ENCODE data around the gene ENC1. TPM values are rescaled to one million over a fixed set of nuclear protein-coding genes. Genes with fewer than 3 reads are reported as not detected.
A peak's percentile ranks its signal among the peaks of the same experiment; 100 is the strongest.

The ENC1 gene
- total and polyA plus RNA-seq, 2 experiments from 2014 or later, result 58.8 to 151 TPM

DNA sequence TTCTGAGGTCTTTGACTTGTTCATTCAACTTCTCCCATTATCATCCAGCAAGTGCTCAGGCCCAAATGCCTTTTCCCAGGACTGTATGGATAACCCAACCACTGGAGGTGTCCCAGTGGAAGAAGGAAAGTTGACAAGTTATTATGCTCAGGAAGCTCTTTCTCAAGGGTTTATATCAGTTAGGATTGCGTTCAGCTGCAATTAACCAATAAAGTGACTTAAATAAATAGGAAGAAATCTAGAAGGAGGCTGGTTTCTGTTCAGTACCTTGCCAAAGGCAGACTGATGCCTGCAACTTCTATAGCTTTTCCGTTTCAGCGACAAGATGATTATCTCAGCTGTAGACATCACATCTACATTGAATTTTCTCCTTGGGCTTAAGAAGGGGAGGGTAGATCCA, 52.1 kb downstream of the ENC1 start:
- H3K4me1 ChIP-seq (ENCODE audit: insufficient read depth), result peaks cover 17% of the 10 kb centered on the region
- 71% methylated on average over 3 of the region's 3 CpGs for WGBS (ENCODE audit: low lambda C conversion rate, missing lambda C conversion rate)
- no peaks in the 10 kb centered on the region for H3K9me2 ChIP-seq (replicated peaks; ENCODE audit: insufficient read depth)
- H3K4me2 ChIP-seq, result no peak overlapping the region
- H3K4me3 ChIP-seq, result no peak overlapping the region
- H2AFZ ChIP-seq, result no peak overlapping the region
- no peaks in the 10 kb centered on the region for H3K36me3 ChIP-seq (replicated peaks; ENCODE audit: insufficient read depth, low read depth)
- no peak for DNase-seq (ENCODE audit: low spot score)
- peak overlapping the region; percentile 61 for H3K27ac ChIP-seq
- TF ChIP-seq EZH2 (IDR thresholded peaks at IDR 0.05; ENCODE audit: borderline replicate concordance) (no peak), EZH2phosphoT487 (IDR thresholded peaks at IDR 0.05; ENCODE audit: low read depth, severe bottlenecking, unreplicated experiment) (no peak)
- TF ChIP-seq, protein P1, sequence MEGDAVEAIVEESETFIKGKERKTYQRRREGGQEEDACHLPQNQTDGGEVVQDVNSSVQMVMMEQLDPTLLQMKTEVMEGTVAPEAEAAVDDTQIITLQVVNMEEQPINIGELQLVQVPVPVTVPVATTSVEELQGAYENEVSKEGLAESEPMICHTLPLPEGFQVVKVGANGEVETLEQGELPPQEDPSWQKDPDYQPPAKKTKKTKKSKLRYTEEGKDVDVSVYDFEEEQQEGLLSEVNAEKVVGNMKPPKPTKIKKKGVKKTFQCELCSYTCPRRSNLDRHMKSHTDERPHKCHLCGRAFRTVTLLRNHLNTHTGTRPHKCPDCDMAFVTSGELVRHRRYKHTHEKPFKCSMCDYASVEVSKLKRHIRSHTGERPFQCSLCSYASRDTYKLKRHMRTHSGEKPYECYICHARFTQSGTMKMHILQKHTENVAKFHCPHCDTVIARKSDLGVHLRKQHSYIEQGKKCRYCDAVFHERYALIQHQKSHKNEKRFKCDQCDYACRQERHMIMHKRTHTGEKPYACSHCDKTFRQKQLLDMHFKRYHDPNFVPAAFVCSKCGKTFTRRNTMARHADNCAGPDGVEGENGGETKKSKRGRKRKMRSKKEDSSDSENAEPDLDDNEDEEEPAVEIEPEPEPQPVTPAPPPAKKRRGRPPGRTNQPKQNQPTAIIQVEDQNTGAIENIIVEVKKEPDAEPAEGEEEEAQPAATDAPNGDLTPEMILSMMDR (IDR thresholded peaks at IDR 0.05; ENCODE audit: poor library complexity), result no peak
- no peaks in the 10 kb centered on the region for H3K27me3 ChIP-seq
- no peaks in the 10 kb centered on the region for H3K9me3 ChIP-seq (ENCODE audit: low read depth)
- H4K20me1 ChIP-seq (ENCODE audit: insufficient read depth, poor library complexity, severe bottlenecking), result no peaks in the 10 kb centered on the region
- H3K79me2 ChIP-seq, result no peaks in the 10 kb centered on the region

DNA sequence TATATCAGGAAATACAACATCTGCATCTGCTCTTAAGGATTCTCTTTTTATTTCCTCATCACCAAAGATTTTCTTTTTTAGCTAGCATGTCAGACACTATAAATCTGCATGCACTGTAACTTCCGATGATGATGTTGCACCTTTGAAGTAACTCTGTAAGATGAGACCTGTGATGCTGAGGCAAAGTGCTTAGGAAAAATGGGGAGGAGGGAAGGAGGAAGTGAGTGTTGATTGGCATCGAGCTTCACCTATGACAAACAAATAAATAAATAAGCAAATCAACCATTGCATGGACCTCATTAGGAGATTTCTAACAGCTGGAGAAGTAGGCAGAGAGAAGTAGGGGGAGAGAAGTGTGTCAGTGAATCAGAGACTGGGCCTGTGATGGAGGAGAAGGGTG, 52.6 kb downstream of the ENC1 start:
- TF ChIP-seq, protein P1 (IDR thresholded peaks at IDR 0.05; ENCODE audit: poor library complexity), result no peak
- WGBS (ENCODE audit: low lambda C conversion rate, missing lambda C conversion rate), result 70% methylated on average over 2 of the region's 2 CpGs
- H3K4me3 ChIP-seq, result no peak overlapping the region

DNA sequence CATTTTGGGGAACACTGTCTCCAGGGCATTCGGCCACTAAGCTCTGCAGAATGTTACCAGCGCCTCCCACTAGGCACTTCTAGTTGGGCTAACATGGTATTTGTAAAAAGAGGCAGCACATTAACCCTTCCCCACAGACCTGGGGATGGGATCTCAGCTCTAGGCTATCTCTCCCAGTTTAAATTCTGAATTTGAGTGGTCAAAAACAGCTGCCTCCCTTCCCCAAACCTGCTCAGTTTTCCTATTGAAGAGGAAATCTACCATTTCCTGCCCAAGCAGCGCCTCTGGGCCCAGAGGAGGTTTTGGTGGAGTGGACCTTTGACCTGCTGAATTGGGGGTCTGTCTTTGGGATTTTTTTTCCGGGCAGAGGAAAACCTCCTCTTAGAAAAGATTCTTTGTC, 53.2 kb downstream of the ENC1 start:
- no peaks in the 10 kb centered on the region for H3K9me3 ChIP-seq (ENCODE audit: low read depth)
- H3K4me1 ChIP-seq (ENCODE audit: insufficient read depth), result peaks cover 17% of the 10 kb centered on the region
- H2AFZ ChIP-seq, result no peak overlapping the region
- H3K27me3 ChIP-seq, result no peaks in the 10 kb centered on the region
- no peak overlapping the region for H3K27ac ChIP-seq
- DNase-seq (ENCODE audit: low spot score), result no peak
- no peaks in the 10 kb centered on the region for H3K36me3 ChIP-seq (replicated peaks; ENCODE audit: insufficient read depth, low read depth)
- no peak for TF ChIP-seq EZH2phosphoT487 (IDR thresholded peaks at IDR 0.05; ENCODE audit: low read depth, severe bottlenecking, unreplicated experiment)
- TF ChIP-seq, protein P1 (IDR thresholded peaks at IDR 0.05; ENCODE audit: poor library complexity), result no peak
- no peak for TF ChIP-seq EZH2 (IDR thresholded peaks at IDR 0.05; ENCODE audit: borderline replicate concordance)
- H4K20me1 ChIP-seq (ENCODE audit: insufficient read depth, poor library complexity, severe bottlenecking), result no peaks in the 10 kb centered on the region
- H3K4me2 ChIP-seq, result no peak overlapping the region
- WGBS (ENCODE audit: low lambda C conversion rate, missing lambda C conversion rate), result 86% methylated on average over 4 of the region's 4 CpGs
- H3K79me2 ChIP-seq, result no peaks in the 10 kb centered on the region
- H3K9me2 ChIP-seq (replicated peaks; ENCODE audit: insufficient read depth), result no peaks in the 10 kb centered on the region
- H3K4me3 ChIP-seq, result no peak overlapping the region

More for the DNA sequence above, 52.6 kb downstream of the ENC1 start:
- Histone ChIP-seq H3K27ac (no peak overlapping the region), H3K27me3 (no peaks in the 10 kb centered on the region), H3K4me1 (ENCODE audit: insufficient read depth) (peaks cover 17% of the 10 kb centered on the region), H3K9me2 (replicated peaks; ENCODE audit: insufficient read depth) (no peaks in the 10 kb centered on the region), H3K4me2 (no peak overlapping the region), H3K36me3 (replicated peaks; ENCODE audit: insufficient read depth, low read depth) (no peaks in the 10 kb centered on the region), H2AFZ (no peak overlapping the region), H4K20me1 (ENCODE audit: insufficient read depth, poor library complexity, severe bottlenecking) (no peaks in the 10 kb centered on the region), H3K9me3 (ENCODE audit: low read depth) (no peaks in the 10 kb centered on the region), H3K79me2 (no peaks in the 10 kb centered on the region)
- DNase-seq (ENCODE audit: low spot score), result no peak

DNA sequence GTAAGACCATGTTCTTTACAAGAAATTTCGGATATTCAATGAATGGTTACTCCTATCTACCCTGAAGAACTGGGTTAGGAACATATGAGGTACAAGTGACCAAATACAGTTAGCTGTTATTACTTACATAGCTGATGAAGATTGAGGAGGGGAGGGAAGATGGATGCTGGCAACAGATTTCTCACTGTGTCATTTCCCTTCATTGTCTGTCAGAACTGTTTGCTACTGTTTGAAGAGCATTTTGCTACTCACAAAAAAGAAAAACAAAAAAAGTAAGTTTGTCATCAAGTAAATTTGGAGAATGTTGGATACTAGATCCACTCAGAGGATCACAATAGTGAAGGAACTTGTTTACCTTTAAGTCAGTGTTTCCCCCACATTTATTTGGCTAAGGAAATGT, 53.7 kb downstream of the ENC1 start:
- Histone ChIP-seq H3K27ac (no peak overlapping the region), H3K79me2 (no peaks in the 10 kb centered on the region), H3K36me3 (replicated peaks; ENCODE audit: insufficient read depth, low read depth) (no peaks in the 10 kb centered on the region), H3K9me3 (ENCODE audit: low read depth) (no peaks in the 10 kb centered on the region), H3K4me1 (ENCODE audit: insufficient read depth) (peaks cover 17% of the 10 kb centered on the region), H2AFZ (no peak overlapping the region), H4K20me1 (ENCODE audit: insufficient read depth, poor library complexity, severe bottlenecking) (no peaks in the 10 kb centered on the region), H3K27me3 (no peaks in the 10 kb centered on the region), H3K9me2 (replicated peaks; ENCODE audit: insufficient read depth) (no peaks in the 10 kb centered on the region), H3K4me2 (no peak overlapping the region), H3K4me3 (no peak overlapping the region)
- WGBS (ENCODE audit: low lambda C conversion rate, missing lambda C conversion rate), result 92% methylated on average over 1 of the region's 1 CpG
- no peak for DNase-seq (ENCODE audit: low spot score)
- TF ChIP-seq, protein P1 (IDR thresholded peaks at IDR 0.05; ENCODE audit: poor library complexity), result no peak
- TF ChIP-seq EZH2 (IDR thresholded peaks at IDR 0.05; ENCODE audit: borderline replicate concordance) (no peak), EZH2phosphoT487 (IDR thresholded peaks at IDR 0.05; ENCODE audit: low read depth, severe bottlenecking, unreplicated experiment) (no peak)

Measured in hepatocyte (in vitro differentiated cells).